Brain pericyte (primary cell): ENCODE measurements around the gene ANKRD6.
"Not testable (repeated sequence)": the region's sequence is repeated elsewhere in the genome, so short reads cannot be mapped to it uniquely, and the experiment has no call there.

Experiments used
- DNase-seq: peaks from one replicate; pipeline ENCODE4 v3.0.0-alpha.2; 2012; ENCODE audit warnings: low read depth, low spot score

Gene ANKRD6

DNA sequence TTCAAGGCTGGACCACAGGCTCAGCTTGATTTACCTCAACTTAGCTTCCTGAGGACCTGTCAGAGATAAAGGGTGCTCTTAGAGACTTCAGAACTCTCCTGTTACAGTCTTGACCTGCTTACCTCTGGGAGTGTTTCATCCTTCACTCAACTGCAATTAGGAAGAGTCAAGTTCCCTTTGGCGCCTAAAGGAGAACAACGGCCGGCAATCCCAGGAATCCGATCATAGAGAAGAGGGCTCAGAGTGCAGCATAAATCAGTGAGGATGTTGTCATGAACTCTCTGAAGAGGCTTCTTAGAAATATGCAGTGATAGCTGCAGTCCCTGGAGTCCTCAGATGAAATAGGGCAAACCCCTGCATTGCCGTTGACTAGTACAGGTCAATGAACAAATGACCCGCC, 169.2 kb downstream of the ANKRD6 start:
- no peak for DNase-seq

- DNase-seq: no peak
Measured at GRCh38 chr6:89604653-89605052, 171.7 kb downstream of the ANKRD6 start.

DNA sequence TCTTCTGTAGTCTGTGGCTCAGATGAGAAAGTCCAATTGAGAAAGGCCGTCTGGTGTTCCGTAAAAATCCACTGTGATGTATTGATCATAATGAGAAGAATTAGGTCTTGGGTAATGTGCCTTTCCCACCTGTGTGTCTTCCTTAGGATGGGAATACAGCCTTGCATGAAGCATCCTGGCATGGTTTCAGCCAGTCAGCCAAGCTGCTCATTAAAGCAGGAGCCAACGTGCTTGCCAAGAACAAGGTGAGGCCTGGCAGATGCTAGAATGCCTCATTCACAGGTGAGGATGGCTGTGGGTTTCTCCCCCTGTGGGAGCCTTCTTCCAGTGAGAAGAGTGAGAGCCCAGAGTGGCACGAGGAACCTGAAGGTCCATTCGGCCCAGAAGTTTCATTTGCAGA, 172.9 kb downstream of the ANKRD6 start:
- no peak for DNase-seq

DNA sequence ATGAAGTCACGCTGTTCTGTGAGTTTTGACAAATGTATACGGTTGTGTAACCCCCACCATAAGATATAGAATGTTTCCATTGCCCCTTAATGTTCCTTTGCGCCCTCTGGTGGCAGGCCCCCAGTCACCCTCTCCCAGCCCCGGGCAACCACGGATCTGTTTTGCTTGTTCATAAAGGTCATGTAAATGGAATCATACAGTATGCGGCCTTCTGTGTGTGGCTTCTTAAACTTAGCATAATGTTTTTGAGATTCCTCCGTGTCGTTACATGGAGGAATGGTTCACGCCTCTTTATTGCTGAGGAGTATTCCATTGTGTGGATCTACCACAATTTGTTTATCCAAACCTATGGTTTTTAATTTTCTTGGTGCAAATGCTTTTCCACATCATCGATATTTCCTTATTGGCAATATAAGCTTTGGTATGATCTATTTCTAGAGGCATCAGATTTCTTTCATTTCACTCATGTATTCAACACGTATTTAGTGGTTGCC, 177.2 kb downstream of the ANKRD6 start:
- DNase-seq: no peak

DNA sequence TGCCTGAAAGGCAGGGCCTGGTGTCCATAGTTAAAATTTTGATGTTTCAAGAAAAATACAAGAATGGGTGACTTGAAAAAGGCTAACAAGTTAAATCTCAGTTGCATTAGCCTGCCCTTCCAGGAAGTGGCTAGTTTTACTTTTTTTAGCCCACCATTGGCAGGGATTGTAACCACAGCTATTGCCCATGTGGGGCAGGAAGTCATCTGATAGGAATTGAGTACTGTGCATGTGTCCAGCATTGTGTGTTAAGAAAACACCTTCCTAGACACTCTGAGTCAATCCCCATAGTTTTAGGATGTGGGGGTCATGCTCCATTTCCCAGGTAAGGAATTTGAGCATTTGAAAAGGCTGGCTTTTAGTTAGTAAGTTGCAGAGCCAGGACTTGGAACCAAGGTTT, 178.7 kb downstream of the ANKRD6 start:
- DNase-seq: no peak

DNA sequence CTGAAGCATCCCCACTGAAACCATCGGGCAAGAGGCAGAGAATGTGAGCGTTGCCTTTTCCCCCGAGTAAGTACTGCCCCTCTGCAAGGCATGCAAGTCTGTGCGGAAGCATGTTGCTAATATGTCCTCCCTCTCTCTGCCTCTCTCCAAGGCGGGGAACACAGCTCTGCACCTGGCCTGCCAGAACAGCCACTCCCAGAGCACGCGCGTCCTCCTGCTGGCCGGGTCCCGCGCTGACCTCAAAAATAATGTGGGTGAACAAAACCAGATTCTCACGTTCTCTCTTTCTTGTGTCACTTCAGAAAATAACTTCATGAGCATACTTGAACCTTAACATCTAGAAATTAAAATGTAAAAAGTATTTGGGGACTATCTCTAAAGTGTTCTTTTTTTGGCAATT, 179.2 kb downstream of the ANKRD6 start:
- DNase-seq: no peak

DNA sequence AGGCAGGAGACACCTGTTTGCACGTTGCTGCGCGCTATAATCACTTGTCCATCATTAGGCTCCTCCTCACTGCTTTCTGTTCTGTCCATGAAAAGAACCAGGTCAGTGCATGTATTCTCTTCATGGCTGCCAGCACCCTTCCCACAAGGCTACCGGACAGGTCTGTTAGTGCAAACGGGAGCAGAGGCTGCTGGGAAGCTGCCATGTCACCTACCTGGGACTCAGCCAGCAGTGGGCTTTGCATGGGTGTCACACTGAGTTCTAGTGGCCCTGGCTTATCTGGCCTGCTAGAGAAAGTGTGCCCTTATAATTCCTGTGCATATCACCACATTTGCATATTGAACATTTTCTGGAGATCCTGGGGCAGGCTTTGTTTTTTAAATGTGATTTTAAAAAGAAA, 180.8 kb downstream of the ANKRD6 start:
- DNase-seq: no peak

DNA sequence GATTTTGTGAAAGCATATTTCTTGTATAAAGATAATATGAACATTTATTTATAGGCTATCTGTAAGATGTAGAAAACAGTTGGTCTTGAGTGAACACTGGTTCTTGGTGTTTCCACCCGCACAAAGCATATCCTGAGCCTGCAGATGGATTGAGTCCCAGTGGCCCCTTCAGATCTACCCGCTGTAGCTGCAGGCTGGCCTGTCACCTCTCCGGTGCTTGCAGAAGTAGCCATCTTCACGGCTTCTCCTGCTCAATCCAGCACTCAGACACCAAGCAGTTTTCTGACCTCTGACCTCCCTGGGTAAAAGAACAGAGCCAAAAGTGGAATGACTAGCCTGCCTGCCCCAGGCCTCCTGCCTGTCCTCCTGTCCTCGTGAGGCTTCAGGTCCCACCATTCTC, 182.9 kb downstream of the ANKRD6 start:
- DNase-seq: no peak

DNA sequence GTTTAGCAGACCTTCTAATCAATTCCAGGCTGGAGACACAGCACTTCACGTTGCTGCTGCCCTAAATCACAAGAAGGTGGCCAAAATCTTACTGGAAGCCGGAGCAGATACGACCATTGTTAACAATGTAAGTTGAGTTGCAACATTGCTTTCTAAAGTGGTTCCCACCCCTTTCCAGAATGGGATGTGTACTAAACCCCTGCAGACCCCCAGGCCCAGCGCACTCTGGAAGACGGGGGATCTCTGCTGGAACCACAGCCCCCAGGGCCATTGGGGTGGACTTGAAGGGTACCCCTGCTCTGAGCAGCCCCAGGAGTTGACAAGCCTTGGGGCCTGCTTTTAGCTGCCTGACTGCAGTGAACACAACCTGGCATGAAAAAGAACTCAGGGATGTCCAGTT, 183.6 kb downstream of the ANKRD6 start:
- DNase-seq: no peak

DNA sequence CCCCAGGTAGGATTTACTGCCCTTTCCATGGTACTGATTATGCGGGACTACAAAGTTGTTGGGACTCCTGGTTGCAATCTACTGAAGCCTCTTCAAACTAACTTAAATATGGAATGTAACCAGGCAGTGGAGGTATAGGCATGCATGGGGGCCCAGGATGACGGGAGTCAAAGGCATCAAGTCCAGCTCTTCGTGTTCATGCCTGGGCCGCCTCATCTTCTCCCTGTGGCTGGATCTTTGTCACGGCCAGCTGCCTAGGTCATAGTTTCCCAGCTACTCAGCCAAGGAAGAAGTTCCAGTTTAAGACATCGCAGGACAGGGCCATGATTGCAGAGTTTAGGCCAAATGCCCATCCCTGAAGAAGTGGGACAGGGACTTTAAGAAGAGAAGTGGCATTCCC, 185.1 kb downstream of the ANKRD6 start:
- DNase-seq: no peak

DNA sequence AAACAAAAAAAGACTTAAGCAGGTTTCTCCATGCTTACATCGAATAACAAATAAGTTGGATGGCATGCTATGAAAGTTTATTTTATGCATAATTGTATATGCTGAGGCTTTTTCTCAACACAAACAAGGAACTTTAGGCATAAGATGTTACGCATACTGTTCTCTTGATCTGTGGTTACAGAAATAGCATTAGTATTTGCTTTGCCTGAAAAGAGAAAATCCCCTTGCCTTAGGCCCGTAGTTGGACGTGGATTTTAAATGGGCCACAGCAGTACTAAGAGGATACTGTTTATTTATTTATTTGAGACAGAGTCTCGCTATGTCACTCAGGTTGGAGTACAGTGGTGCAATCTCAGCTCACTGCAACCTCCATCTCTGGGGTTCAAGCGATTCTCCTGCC, 186.6 kb downstream of the ANKRD6 start:
- DNase-seq: no peak

GRCh38 chr6:89623749-89624148, 190.8 kb downstream of the ANKRD6 start:
- DNase-seq: no peak

- DNase-seq: no peak
Measured at GRCh38 chr6:89630488-89630887, 197.5 kb downstream of the ANKRD6 start.

- DNase-seq: not testable (repeated sequence)
Measured at GRCh38 chr6:89636412-89636811, 203.5 kb downstream of the ANKRD6 start.

GRCh38 chr6:89637960-89638319, 205.0 kb downstream of the ANKRD6 start:
- no peak for DNase-seq

- peak; percentile 77 for DNase-seq
Measured at GRCh38 chr6:89638320-89639195, 205.6 kb downstream of the ANKRD6 start, which contains the start of gene LYRM2. Gene LYRM2 (minus strand): TSS chr6:89638747. CDS start chr6:89638716, 31 bp downstream.

DNA sequence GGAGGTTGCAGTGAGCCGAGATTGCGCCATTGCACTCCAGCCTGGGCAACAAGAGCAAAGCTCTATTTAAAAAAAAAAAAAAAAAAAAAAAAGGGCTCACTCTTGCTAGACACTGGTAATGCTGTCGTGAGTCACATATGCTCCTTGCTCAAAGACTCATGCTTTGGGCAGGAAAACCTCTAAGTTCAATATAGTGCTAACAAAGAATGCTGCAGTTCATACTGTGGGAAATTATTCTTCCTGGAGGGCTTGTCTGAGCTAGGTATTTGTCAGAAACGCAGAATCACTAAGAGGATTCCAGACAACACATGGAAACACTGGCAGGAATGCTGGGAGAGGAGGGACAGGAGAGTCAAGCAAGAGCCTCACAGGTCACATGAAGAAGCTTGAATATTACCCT, 207.9 kb downstream of the ANKRD6 start:
- DNase-seq: no peak

DNA sequence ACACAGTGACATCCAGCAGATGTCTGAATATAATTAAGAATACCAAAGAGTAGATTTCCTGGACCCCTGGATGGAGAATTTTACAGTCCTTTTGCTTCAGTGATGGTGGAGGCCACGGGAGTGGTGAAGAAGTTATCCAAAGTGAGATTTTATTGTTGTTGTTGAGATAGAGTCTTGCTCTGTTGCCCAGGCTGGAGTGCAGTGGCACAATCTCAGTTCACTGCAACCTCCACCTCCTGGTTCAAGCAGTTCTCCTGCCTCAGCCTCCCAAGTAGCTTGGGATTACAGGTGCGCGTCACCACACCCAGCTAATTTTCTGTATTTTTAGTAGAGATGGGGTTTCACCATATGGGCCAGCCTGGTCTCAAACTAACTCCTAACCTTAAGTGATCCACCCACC, 208.6 kb downstream of the ANKRD6 start:
- not testable (repeated sequence) for DNase-seq

DNA sequence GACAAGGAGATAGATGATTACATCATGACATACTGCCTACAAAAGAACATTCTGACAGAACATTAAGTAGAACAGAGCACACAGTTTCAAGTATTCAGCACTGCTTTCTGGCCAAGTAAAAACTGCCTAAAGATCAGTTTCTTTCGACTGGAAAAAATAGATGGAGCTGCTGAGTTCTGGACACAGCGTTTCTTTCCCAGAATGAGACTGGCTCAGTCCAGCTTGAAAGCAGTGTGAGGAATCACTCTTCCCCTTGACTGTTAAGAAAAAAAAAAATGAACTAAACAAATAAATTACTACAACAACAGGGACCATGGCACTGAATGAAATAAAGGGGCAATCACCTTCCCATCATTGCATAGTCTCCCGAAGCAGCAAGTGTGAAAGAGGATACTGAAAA, 210.0 kb downstream of the ANKRD6 start:
- no peak for DNase-seq

DNA sequence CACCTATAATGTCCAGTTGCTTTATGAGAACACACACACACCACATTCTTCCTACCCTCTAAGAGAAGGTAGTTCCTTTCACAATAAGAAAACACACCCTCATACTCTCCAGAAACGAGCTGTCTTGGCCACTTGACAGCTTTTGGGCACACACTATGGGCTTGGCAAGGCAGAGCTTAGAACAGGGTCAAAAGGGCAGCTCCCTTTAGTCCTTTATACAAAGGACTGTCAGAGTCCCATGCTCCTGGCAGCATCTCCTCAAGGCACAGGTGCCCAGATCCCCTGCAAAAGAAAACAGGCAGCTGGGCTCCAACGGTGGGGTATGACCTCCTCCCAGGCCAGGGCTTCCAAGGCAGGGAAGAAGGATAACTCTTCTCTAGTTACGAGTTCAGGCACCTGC, 210.5 kb downstream of the ANKRD6 start:
- no peak for DNase-seq

- no peak for DNase-seq
Measured at GRCh38 chr6:89644864-89645263, 211.9 kb downstream of the ANKRD6 start.

- no peak for DNase-seq
Measured at GRCh38 chr6:89649682-89650081, 216.7 kb downstream of the ANKRD6 start.

DNA sequence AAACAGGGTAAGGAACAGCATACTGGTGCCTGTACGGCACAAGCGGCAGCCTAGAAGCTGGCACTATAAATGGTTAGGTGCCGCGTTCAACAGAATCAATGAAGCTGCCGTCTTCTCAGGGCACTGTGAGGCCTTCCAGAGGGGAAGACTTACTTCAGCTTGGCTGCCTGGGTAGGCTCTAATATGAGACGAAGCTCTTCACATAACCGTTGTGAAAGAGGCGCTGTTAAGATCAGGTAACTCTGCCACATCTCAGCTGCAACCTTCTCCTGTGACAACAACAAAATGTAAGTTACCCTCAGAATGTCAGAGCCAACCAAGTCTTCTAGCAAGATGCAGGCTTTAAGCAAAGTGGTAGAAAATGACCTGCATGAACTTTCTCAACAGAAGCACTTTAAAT, 217.6 kb downstream of the ANKRD6 start:
- DNase-seq: no peak

GRCh38 chr6:89655122-89655521, 222.2 kb downstream of the ANKRD6 start:
- DNase-seq: no peak
